Subcutaneous abdominal adipose tissue (tissue), 5 donors: ENCODE results near the gene SRL.

Experiments used
- H3K27ac ChIP-seq: one replicate; pipeline ENCODE4 v1.7.0; 2013; ENCODE audit warnings: low read depth, mild to moderate bottlenecking, inconsistent platforms, low read length, moderate library complexity
- H3K27me3 ChIP-seq, 5 donors: one replicate each; pipeline ENCODE4 v1.7.0; 2013; ENCODE audit warnings: low read length in 5 of 5, inconsistent platforms in 1 of 5; ENCODE audit not compliant: control insufficient read depth in 5 of 5, insufficient read depth in 4 of 5
- H3K36me3 ChIP-seq, 5 donors: one replicate each; pipeline ENCODE4 v1.7.0; 2013; ENCODE audit warnings: low read length in 5 of 5; ENCODE audit not compliant: control insufficient read depth in 5 of 5, insufficient read depth in 5 of 5
- H3K4me1 ChIP-seq, 5 donors: one replicate each; pipeline ENCODE4 v1.7.0; 2013; ENCODE audit warnings: low read length in 5 of 5, mild to moderate bottlenecking in 3 of 5, moderate library complexity in 1 of 5; ENCODE audit not compliant: control insufficient read depth in 5 of 5, insufficient read depth in 5 of 5
- H3K4me3 ChIP-seq, 5 donors: one replicate each; pipeline ENCODE4 v1.7.0; 2013; ENCODE audit warnings: low read length in 5 of 5, low read depth in 1 of 5
- H3K9ac ChIP-seq, 5 donors: one replicate each; pipeline ENCODE4 v1.7.0; 2013; ENCODE audit warnings: low read length in 5 of 5, mild to moderate bottlenecking in 4 of 5, moderate library complexity in 3 of 5
- H3K9me3 ChIP-seq, 5 donors: one replicate each; pipeline ENCODE4 v1.7.0; 2013; ENCODE audit warnings: low read length in 5 of 5; ENCODE audit not compliant: control insufficient read depth in 5 of 5
- donor health status: healthy.
- donor health status: healthy.
- donor health status: healthy.
- donor health status: healthy.
- donor health status: healthy.

The SRL gene

GRCh38 chr16:4231367-4231766 lies 10.5 kb downstream of the SRL start:
- Histone ChIP-seq H3K36me3 (no peaks in the 10 kb centered on the region), H3K27ac (no peak overlapping the region), H3K9me3 (no peaks in the 10 kb centered on the region), H3K9ac (no peak overlapping the region), H3K27me3 (peaks cover 0 to 3% (median 2%) of the 10 kb centered on the region in 5 donors), H3K4me1 (peaks cover 0 to 3% (median 0%) of the 10 kb centered on the region in 5 donors), H3K4me3 (no peak overlapping the region)

- no peaks in the 10 kb centered on the region for H3K36me3 ChIP-seq
- no peak overlapping the region for H3K9ac ChIP-seq
- no peaks in the 10 kb centered on the region for H3K9me3 ChIP-seq
- no peak overlapping the region for H3K27ac ChIP-seq
- H3K4me3 ChIP-seq = no peak overlapping the region
- H3K27me3 ChIP-seq = peaks cover 0 to 1% (median 0%) of the 10 kb centered on the region in 5 donors
- no peaks in the 10 kb centered on the region for H3K4me1 ChIP-seq
These were observed 14.9 kb downstream of the SRL start for GRCh38 chr16:4227040-4227332.

GRCh38 chr16:4226251-4227039 lies 15.4 kb downstream of the SRL start:
- Histone ChIP-seq H3K4me3 (no peak overlapping the region), H3K36me3 (no peaks in the 10 kb centered on the region), H3K9me3 (peaks cover 0 to 2% (median 0%) of the 10 kb centered on the region in 5 donors), H3K4me1 (no peaks in the 10 kb centered on the region), H3K9ac (no peak overlapping the region), H3K27me3 (no peaks in the 10 kb centered on the region), H3K27ac (no peak overlapping the region)

- H3K9me3 ChIP-seq = peaks cover 0 to 2% (median 0%) of the 10 kb centered on the region in 5 donors
- H3K27me3 ChIP-seq = peaks cover 0 to 3% (median 0%) of the 10 kb centered on the region in 5 donors
- H3K27ac ChIP-seq = no peak overlapping the region
- no peaks in the 10 kb centered on the region for H3K36me3 ChIP-seq
- no peaks in the 10 kb centered on the region for H3K4me1 ChIP-seq
- no peak overlapping the region for H3K4me3 ChIP-seq
- no peak overlapping the region for H3K9ac ChIP-seq
These were observed 16.8 kb downstream of the SRL start for GRCh38 chr16:4225075-4225474.

GRCh38 chr16:4220358-4220757 lies 21.5 kb downstream of the SRL start:
- Histone ChIP-seq H3K27me3 (peaks cover 0 to 7% (median 4%) of the 10 kb centered on the region in 5 donors), H3K4me1 (peaks cover 0 to 11% (median 0%) of the 10 kb centered on the region in 5 donors), H3K9ac (no peak overlapping the region), H3K9me3 (peaks cover 0 to 2% (median 0%) of the 10 kb centered on the region in 5 donors), H3K4me3 (no peak overlapping the region), H3K36me3 (no peaks in the 10 kb centered on the region), H3K27ac (no peak overlapping the region)

- Histone ChIP-seq H3K27ac (no peak overlapping the region), H3K9ac (no peak overlapping the region), H3K4me3 (no peak overlapping the region), H3K36me3 (no peaks in the 10 kb centered on the region), H3K4me1 (peaks cover 0 to 14% (median 1%) of the 10 kb centered on the region in 5 donors), H3K27me3 (peaks cover 0 to 10% (median 4%) of the 10 kb centered on the region in 5 donors), H3K9me3 (peaks cover 0 to 2% (median 0%) of the 10 kb centered on the region in 5 donors)
These were observed 23.7 kb downstream of the SRL start for GRCh38 chr16:4218202-4218601.

GRCh38 chr16:4217204-4218131 lies 24.4 kb downstream of the SRL start:
- H3K9me3 ChIP-seq = peaks cover 0 to 2% (median 0%) of the 10 kb centered on the region in 5 donors
- H3K4me1 ChIP-seq = peaks cover 0 to 14% (median 2%) of the 10 kb centered on the region in 5 donors
- peak overlapping the region in 1 of 5 donors; percentile 39 for H3K9ac ChIP-seq
- H3K27ac ChIP-seq = no peak overlapping the region
- H3K27me3 ChIP-seq = peaks cover 0 to 10% (median 4%) of the 10 kb centered on the region in 5 donors
- no peak overlapping the region for H3K4me3 ChIP-seq
- no peaks in the 10 kb centered on the region for H3K36me3 ChIP-seq

GRCh38 chr16:4216596-4216995 lies 25.3 kb downstream of the SRL start:
- H3K9me3 ChIP-seq = peaks cover 0 to under 1% (median 0%) of the 10 kb centered on the region in 5 donors
- H3K4me3 ChIP-seq = no peak overlapping the region
- H3K9ac ChIP-seq = no peak overlapping the region
- peaks cover 0 to 10% (median 4%) of the 10 kb centered on the region in 5 donors for H3K27me3 ChIP-seq
- peaks cover 0 to 17% (median 4%) of the 10 kb centered on the region in 5 donors for H3K4me1 ChIP-seq
- no peaks in the 10 kb centered on the region for H3K36me3 ChIP-seq
- no peak overlapping the region for H3K27ac ChIP-seq

GRCh38 chr16:4215106-4215505 lies 26.8 kb downstream of the SRL start:
- H3K27me3 ChIP-seq = peaks cover 0 to 8% (median 4%) of the 10 kb centered on the region in 5 donors
- H3K4me1 ChIP-seq = peaks cover 0 to 17% (median 4%) of the 10 kb centered on the region in 5 donors
- H3K9me3 ChIP-seq = no peaks in the 10 kb centered on the region
- H3K4me3 ChIP-seq = no peak overlapping the region
- H3K27ac ChIP-seq = no peak overlapping the region
- H3K36me3 ChIP-seq = no peaks in the 10 kb centered on the region
- no peak overlapping the region for H3K9ac ChIP-seq

- H3K9ac ChIP-seq = no peak overlapping the region
- H3K27me3 ChIP-seq = peaks cover 0 to 8% (median 3%) of the 10 kb centered on the region in 5 donors
- H3K36me3 ChIP-seq = no peaks in the 10 kb centered on the region
- no peak overlapping the region for H3K4me3 ChIP-seq
- H3K9me3 ChIP-seq = no peaks in the 10 kb centered on the region
- H3K27ac ChIP-seq = no peak overlapping the region
- peaks cover 0 to 17% (median 4%) of the 10 kb centered on the region in 5 donors for H3K4me1 ChIP-seq
These were observed 27.7 kb downstream of the SRL start for GRCh38 chr16:4214215-4214621.
